ENCODE measurements around the gene MYOG. TPM values are rescaled to one million over a fixed set of nuclear protein-coding genes. Genes with fewer than 3 reads are reported as not detected.

The MYOG gene
- total RNA-seq, 1 donor from 2014 or later, result not detected

- ATAC-seq (ENCODE audit: poor library complexity) (no peak), DNase-seq (no peak)
- intact Hi-C loops (cut with DNase I), result no loop called here
These were observed 9.4 kb upstream of the MYOG start for GRCh38 chr1:203095061-203095690.

- intact Hi-C loops (cut with DNase I), result no loop called here
- DNase-seq (no peak), ATAC-seq (ENCODE audit: poor library complexity) (no peak)
These were observed 8.1 kb upstream of the MYOG start for GRCh38 chr1:203093754-203094410.

GRCh38 chr1:203091761-203092330 is 6.0 kb upstream of the MYOG start:
- DNase-seq (no peak), ATAC-seq (ENCODE audit: poor library complexity) (no peak)
- intact Hi-C loops (cut with DNase I), result no loop called here

GRCh38 chr1:203091199-203091477 is 5.3 kb upstream of the MYOG start:
- intact Hi-C loops (cut with DNase I), result no loop called here
- no peak for ATAC-seq (ENCODE audit: poor library complexity)

GRCh38 chr1:203090421-203091198 is 4.8 kb upstream of the MYOG start:
- intact Hi-C loops (cut with DNase I), result no loop called here
- ATAC-seq (ENCODE audit: poor library complexity) (no peak), DNase-seq (no peak)

More at GRCh38 chr1:203091199-203091477, 5.3 kb upstream of the MYOG start:
- no peak for DNase-seq

- ATAC-seq (ENCODE audit: poor library complexity), result no peak
- DNase-seq, result no peak
- intact Hi-C loops (cut with DNase I), result no loop called here
These were observed 3.8 kb upstream of the MYOG start for GRCh38 chr1:203089651-203090045.

GRCh38 chr1:203089001-203089650 is 3.3 kb upstream of the MYOG start:
- intact Hi-C loops (cut with DNase I), result no loop called here
- DNase-seq (no peak), ATAC-seq (ENCODE audit: poor library complexity) (no peak)

- DNase-seq (no peak), ATAC-seq (ENCODE audit: poor library complexity) (no peak)
- intact Hi-C loops (cut with DNase I), result no loop called here
These were observed 2.6 kb upstream of the MYOG start for GRCh38 chr1:203088441-203088840.

GRCh38 chr1:203086992-203087763 is 1.4 kb upstream of the MYOG start:
- ATAC-seq (ENCODE audit: poor library complexity), result no peak
- DNase-seq, result no peak
- intact Hi-C loops (cut with DNase I), result no loop called here

GRCh38 chr1:203084588-203085527 is 954 bp downstream of the MYOG start:
- no peak for ATAC-seq (ENCODE audit: poor library complexity)
- DNase-seq, result no peak

GRCh38 chr1:203083463-203083921 is 2.3 kb downstream of the MYOG start:
- ATAC-seq (ENCODE audit: poor library complexity) (no peak), DNase-seq (no peak)
- intact Hi-C loops (cut with DNase I), result no loop called here

More at GRCh38 chr1:203084588-203085527, 954 bp downstream of the MYOG start:
- intact Hi-C loops (cut with DNase I), result no loop called here

GRCh38 chr1:203082571-203083462 is 3.0 kb downstream of the MYOG start:
- ATAC-seq (ENCODE audit: poor library complexity), result no peak
- intact Hi-C loops (cut with DNase I), result no loop called here
- DNase-seq, result no peak

GRCh38 chr1:203082231-203082505 is 3.6 kb downstream of the MYOG start:
- ATAC-seq (ENCODE audit: poor library complexity), result no peak
- no peak for DNase-seq
- intact Hi-C loops (cut with DNase I), result no loop called here

GRCh38 chr1:203081465-203082230 is 4.2 kb downstream of the MYOG start:
- DNase-seq (no peak), ATAC-seq (ENCODE audit: poor library complexity) (no peak)
- intact Hi-C loops (cut with DNase I), result no loop called here

GRCh38 chr1:203080456-203080855 is 5.4 kb downstream of the MYOG start:
- no peak for DNase-seq
- intact Hi-C loops (cut with DNase I), result no loop called here
- ATAC-seq (ENCODE audit: poor library complexity), result no peak

GRCh38 chr1:203078478-203078877 is 7.3 kb downstream of the MYOG start:
- ATAC-seq (ENCODE audit: poor library complexity) (no peak), DNase-seq (no peak)
- intact Hi-C loops (cut with DNase I), result no loop called here

Data from Right ventricle myocardium superior (tissue), 1 donor.